Measurements from ENCODE around the gene SPINK5.

DNA sequence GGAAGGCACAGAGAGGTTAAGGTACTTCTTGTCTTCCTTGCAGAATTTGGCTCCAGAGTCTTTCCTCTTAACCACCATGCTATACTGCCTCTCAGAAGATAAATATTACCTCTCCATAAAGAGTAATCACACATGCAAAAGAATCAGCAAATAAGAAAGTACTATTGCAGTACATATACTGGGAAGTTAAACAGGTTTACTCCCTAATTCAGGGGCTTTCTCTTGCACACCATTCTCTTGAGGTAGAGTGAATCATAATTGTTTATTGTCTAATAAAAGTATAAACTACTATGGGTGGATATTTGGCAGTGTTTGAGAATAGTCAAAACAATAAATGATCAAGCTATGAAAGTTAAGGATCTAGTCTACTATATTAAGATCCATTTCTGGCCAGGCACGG is 40.4 kb downstream of the SPINK5 start:
- TF ChIP-seq, protein P1, sequence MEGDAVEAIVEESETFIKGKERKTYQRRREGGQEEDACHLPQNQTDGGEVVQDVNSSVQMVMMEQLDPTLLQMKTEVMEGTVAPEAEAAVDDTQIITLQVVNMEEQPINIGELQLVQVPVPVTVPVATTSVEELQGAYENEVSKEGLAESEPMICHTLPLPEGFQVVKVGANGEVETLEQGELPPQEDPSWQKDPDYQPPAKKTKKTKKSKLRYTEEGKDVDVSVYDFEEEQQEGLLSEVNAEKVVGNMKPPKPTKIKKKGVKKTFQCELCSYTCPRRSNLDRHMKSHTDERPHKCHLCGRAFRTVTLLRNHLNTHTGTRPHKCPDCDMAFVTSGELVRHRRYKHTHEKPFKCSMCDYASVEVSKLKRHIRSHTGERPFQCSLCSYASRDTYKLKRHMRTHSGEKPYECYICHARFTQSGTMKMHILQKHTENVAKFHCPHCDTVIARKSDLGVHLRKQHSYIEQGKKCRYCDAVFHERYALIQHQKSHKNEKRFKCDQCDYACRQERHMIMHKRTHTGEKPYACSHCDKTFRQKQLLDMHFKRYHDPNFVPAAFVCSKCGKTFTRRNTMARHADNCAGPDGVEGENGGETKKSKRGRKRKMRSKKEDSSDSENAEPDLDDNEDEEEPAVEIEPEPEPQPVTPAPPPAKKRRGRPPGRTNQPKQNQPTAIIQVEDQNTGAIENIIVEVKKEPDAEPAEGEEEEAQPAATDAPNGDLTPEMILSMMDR (IDR thresholded peaks at IDR 0.05) = no peak
- no peak for TF ChIP-seq EP300 (IDR thresholded peaks at IDR 0.05)
- no peak for TF ChIP-seq POLR2A (IDR thresholded peaks at IDR 0.05)
